Activated CD4-positive, alpha-beta memory T cell treated with anti-CD3 and anti-CD28 coated beads, Interleukin-2, amount 10 ng/mL, durations not matched to agents 7 days and 5 days (primary cell): ENCODE results near the gene FBXO2. TPM values are rescaled to one million over a fixed set of nuclear protein-coding genes. Genes with fewer than 3 reads are reported as not detected.

Experiments
- total RNA-seq, 2 experiments: library from RNA; stranded (reverse); gene quantifications; one replicate each; pipeline ENCODE4 v1.2.3, GENCODE V29; 2021

FBXO2 gene
- total RNA-seq, 2 experiments from 2014 or later = 1.4 to 1.8 TPM

Other genes with a start within 250 kb of the FBXO2 start
- gene DISP3, start 175.3 kb downstream of the FBXO2 start, total RNA-seq = under 1 TPM; 0.18 to 0.38 TPM
- 10 to 100 TPM; 30.4 to 32.4 TPM for gene FBXO44, start 448 bp upstream of the FBXO2 start, total RNA-seq
- gene FBXO6, start 9.8 kb upstream of the FBXO2 start, total RNA-seq = 10 to 100 TPM; 37.1 to 37.7 TPM
- 10 to 100 TPM; 59.2 to 63.1 TPM for gene MAD2L2, start 26.7 kb upstream of the FBXO2 start, total RNA-seq
- gene DRAXIN, start 37.3 kb upstream of the FBXO2 start, total RNA-seq = under 1 TPM; 0.60 TPM
- gene AGTRAP, start 81.7 kb upstream of the FBXO2 start, total RNA-seq = 10 to 100 TPM; 52.7 to 57.3 TPM
- under 1 TPM in 1 of 2 experiments, not detected in 1; 0.25 TPM for gene C1orf167, start 107.8 kb upstream of the FBXO2 start, total RNA-seq
- 10 to 100 TPM; 29.4 to 32.2 TPM for gene MTHFR, start 151.5 kb upstream of the FBXO2 start, total RNA-seq
- gene CLCN6, start 151.8 kb upstream of the FBXO2 start, total RNA-seq = 10 to 100 TPM; 18.8 to 19.5 TPM
- gene NPPA, start 193.4 kb upstream of the FBXO2 start, total RNA-seq = not detected
- not detected for gene NPPB, start 204.5 kb upstream of the FBXO2 start, total RNA-seq